ENCODE results near the gene KRTAP5-2. TPM values are rescaled to one million over a fixed set of nuclear protein-coding genes. Genes with fewer than 3 reads are reported as not detected.
"Not testable (repeated sequence)": the region's sequence is repeated elsewhere in the genome, so short reads cannot be mapped to it uniquely, and the experiment has no call there.

Gene KRTAP5-2
- total RNA-seq, 2 donors from 2014 or later, result not detected

DNA sequence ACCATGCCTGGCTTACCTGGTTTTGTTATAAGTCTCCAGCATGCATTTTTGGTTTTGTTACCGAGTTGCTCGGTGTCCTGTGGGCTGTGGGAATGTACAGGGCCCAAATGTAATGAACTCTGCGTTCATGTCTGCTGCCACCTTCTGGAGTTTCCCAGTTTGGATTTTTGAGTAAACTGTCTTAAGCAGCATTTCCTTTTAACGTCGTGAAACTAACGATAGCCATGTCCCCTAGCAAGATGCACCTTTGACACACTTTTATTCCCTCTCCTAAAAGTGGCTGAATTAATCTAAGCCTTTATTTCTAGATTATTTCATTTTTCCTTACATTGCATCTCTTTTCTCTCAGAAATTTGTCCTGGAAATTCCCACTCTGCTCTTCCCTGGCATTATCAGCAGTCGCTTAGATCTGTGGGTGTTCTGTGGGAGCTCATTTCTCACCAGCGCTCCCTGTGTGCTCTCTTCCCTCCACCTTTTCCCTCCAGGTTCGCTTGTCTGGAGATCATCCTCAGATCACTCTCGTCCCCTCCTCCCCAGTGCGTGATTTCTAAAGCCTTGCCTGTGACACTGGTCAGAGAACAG, 2.0 kb downstream of the KRTAP5-2 start:
- H3K36me3 ChIP-seq (ENCODE audit: control insufficient read depth, insufficient read depth, low read length); H3K27ac ChIP-seq (ENCODE audit: low read depth, low read length); H3K36me3 Mint-ChIP-seq (ENCODE audit: low read depth); H3K4me1 Mint-ChIP-seq; H3K4me3 ChIP-seq (ENCODE audit: low read length); DNase-seq; H3K9me3 ChIP-seq (ENCODE audit: control insufficient read depth, low read length); H3K4me3 Mint-ChIP-seq; H3K27ac Mint-ChIP-seq; H3K9me3 Mint-ChIP-seq; H3K4me1 ChIP-seq (ENCODE audit: control insufficient read depth, insufficient read depth, low read length); H3K9ac ChIP-seq (ENCODE audit: extremely low read depth, low read length, poor library complexity, severe bottlenecking); H3K27me3 ChIP-seq (ENCODE audit: control insufficient read depth, insufficient read depth, low read length, poor library complexity, severe bottlenecking): not testable (repeated sequence)
- peaks cover 39% of the 10 kb centered on the region for H3K27me3 Mint-ChIP-seq (ENCODE audit: insufficient read depth)
- 57 to 80% methylated on average over 9 to 11 of the region's 11 CpGs for WGBS, 2 experiments (ENCODE audit: insufficient coverage in 1 of 2, insufficient read length in 1 of 2)

DNA sequence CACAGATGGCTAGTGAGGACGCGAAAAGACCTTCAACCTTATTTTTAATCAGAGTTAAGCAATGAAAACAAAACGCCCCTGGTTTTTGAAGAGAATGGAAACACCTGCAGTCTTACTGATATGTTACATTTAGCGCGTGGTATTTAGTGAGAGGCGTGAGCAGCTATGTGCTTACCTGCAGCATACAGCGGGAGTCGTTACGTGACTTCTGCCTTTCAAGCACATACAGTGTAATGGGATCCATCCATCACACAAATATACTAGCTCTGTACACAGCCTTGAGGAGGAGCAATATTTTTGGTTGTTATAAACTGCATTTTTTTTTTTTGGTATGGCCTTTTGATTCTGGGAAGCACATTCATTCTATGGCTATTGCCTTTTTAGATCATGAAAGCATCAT, 5.5 kb downstream of the KRTAP5-2 start:
- H3K4me1 Mint-ChIP-seq, result peaks cover 9% of the 10 kb centered on the region

DNA sequence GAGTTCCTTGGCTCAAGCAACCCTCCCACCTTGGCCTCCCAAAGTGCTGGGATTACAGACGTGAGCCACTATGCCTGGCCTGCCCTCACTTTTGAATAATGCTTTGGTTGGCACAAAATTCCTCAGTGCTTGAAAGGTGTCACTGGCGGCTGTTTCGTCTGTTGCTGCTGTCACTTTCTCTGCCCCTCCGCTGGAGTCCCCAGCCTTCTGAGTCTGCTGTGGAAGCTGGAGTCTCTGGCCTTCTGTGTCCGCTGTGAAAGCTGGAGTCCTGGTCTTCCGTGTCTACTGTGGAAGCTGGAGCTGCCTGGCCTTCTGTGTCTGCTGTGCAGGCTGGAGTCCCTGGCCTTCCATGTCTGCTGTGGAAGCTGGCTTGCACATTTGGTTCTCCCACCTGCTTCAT, 8.1 kb downstream of the KRTAP5-2 start:
- no peaks in the 10 kb centered on the region for H3K9me3 Mint-ChIP-seq
- H3K4me3 Mint-ChIP-seq, result no peak overlapping the region
- Histone ChIP-seq H3K36me3 (ENCODE audit: control insufficient read depth, insufficient read depth, low read length) (no peaks in the 10 kb centered on the region), H3K4me3 (ENCODE audit: low read length) (no peak overlapping the region), H3K4me1 (ENCODE audit: control insufficient read depth, insufficient read depth, low read length) (no peaks in the 10 kb centered on the region), H3K27me3 (ENCODE audit: control insufficient read depth, insufficient read depth, low read length, poor library complexity, severe bottlenecking) (no peaks in the 10 kb centered on the region), H3K27ac (ENCODE audit: low read depth, low read length) (no peak overlapping the region), H3K9me3 (ENCODE audit: control insufficient read depth, low read length) (no peaks in the 10 kb centered on the region), H3K9ac (ENCODE audit: extremely low read depth, low read length, poor library complexity, severe bottlenecking) (no peak overlapping the region)
- no peaks in the 10 kb centered on the region for H3K4me1 Mint-ChIP-seq
- no peak overlapping the region for H3K27ac Mint-ChIP-seq
- peaks cover 19% of the 10 kb centered on the region for H3K27me3 Mint-ChIP-seq (ENCODE audit: insufficient read depth)
- 84 to 88% methylated on average over 6 of the region's 6 CpGs for WGBS, 2 experiments (ENCODE audit: insufficient coverage in 1 of 2, insufficient read length in 1 of 2)
- H3K36me3 Mint-ChIP-seq (ENCODE audit: low read depth), result no peaks in the 10 kb centered on the region
- DNase-seq, result no peak
- TF ChIP-seq, protein P1, sequence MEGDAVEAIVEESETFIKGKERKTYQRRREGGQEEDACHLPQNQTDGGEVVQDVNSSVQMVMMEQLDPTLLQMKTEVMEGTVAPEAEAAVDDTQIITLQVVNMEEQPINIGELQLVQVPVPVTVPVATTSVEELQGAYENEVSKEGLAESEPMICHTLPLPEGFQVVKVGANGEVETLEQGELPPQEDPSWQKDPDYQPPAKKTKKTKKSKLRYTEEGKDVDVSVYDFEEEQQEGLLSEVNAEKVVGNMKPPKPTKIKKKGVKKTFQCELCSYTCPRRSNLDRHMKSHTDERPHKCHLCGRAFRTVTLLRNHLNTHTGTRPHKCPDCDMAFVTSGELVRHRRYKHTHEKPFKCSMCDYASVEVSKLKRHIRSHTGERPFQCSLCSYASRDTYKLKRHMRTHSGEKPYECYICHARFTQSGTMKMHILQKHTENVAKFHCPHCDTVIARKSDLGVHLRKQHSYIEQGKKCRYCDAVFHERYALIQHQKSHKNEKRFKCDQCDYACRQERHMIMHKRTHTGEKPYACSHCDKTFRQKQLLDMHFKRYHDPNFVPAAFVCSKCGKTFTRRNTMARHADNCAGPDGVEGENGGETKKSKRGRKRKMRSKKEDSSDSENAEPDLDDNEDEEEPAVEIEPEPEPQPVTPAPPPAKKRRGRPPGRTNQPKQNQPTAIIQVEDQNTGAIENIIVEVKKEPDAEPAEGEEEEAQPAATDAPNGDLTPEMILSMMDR (conservative IDR thresholded peaks at IDR 0.05), result no peak

More for the DNA sequence above, 5.5 kb downstream of the KRTAP5-2 start:
- Mint-ChIP-seq H3K4me3 (no peak overlapping the region), H3K27me3 (ENCODE audit: insufficient read depth) (peaks cover 35% of the 10 kb centered on the region), H3K9me3 (no peaks in the 10 kb centered on the region), H3K27ac (no peak overlapping the region), H3K36me3 (ENCODE audit: low read depth) (no peaks in the 10 kb centered on the region)
- WGBS, 2 experiments (ENCODE audit: insufficient coverage in 1 of 2, insufficient read length in 1 of 2), result 82 to 93% methylated on average over 5 to 9 of the region's 9 CpGs
- TF ChIP-seq, protein P1 (conservative IDR thresholded peaks at IDR 0.05), result no peak
- no peak overlapping the region for H3K9ac ChIP-seq (ENCODE audit: extremely low read depth, low read length, poor library complexity, severe bottlenecking)
- no peaks in the 10 kb centered on the region for H3K36me3 ChIP-seq (ENCODE audit: control insufficient read depth, insufficient read depth, low read length)
- H3K9me3 ChIP-seq (ENCODE audit: control insufficient read depth, low read length), result no peaks in the 10 kb centered on the region
- no peak overlapping the region for H3K4me3 ChIP-seq (ENCODE audit: low read length)
- DNase-seq, result no peak
- no peaks in the 10 kb centered on the region for H3K4me1 ChIP-seq (ENCODE audit: control insufficient read depth, insufficient read depth, low read length)
- no peaks in the 10 kb centered on the region for H3K27me3 ChIP-seq (ENCODE audit: control insufficient read depth, insufficient read depth, low read length, poor library complexity, severe bottlenecking)
- no peak overlapping the region for H3K27ac ChIP-seq (ENCODE audit: low read depth, low read length)

DNA sequence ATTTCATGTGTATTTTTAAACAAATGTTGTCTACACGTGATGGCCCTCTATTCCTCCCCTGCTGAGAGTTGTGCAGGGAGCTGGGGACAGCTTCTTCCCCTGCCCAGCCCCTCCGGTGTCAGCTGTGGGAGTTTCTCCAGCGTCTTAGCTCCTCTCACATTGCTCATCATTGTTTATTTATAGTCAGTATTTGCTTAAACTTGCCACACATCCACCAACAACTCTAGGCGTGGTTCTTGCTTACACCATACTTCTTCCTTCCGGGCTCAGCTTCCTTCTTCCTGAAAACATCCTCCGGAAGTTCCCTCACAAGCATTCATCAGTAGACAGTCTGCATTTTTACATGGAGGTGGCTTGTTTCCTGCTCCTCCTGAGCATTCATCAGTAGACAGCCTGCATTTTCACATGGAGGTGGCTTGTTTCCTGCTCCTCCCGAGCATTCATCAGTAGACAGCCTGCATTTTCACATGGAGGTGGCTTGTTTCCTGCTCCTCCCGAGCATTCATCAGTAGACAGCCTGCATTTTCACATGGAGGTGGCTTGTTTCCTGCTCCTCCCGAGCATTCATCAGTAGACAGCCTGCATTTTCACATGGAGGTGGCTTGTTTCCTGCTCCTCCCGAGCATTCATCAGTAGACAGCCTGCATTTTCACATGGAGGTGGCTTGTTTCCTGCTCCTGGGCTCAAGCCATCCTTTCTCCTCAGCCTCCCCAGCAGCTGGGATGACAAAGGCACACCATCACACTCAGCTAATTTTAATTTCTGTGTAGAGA, 8.7 kb downstream of the KRTAP5-2 start:
- H3K4me1 ChIP-seq (ENCODE audit: control insufficient read depth, insufficient read depth, low read length); H3K36me3 Mint-ChIP-seq (ENCODE audit: low read depth); H3K9me3 ChIP-seq (ENCODE audit: control insufficient read depth, low read length); H3K9me3 Mint-ChIP-seq; DNase-seq; H3K27me3 ChIP-seq (ENCODE audit: control insufficient read depth, insufficient read depth, low read length, poor library complexity, severe bottlenecking); H3K4me1 Mint-ChIP-seq; H3K4me3 ChIP-seq (ENCODE audit: low read length); H3K27ac ChIP-seq (ENCODE audit: low read depth, low read length); H3K4me3 Mint-ChIP-seq; H3K36me3 ChIP-seq (ENCODE audit: control insufficient read depth, insufficient read depth, low read length); H3K27ac Mint-ChIP-seq; H3K9ac ChIP-seq (ENCODE audit: extremely low read depth, low read length, poor library complexity, severe bottlenecking): not testable (repeated sequence)
- peaks cover 19% of the 10 kb centered on the region for H3K27me3 Mint-ChIP-seq (ENCODE audit: insufficient read depth)
- 68 to 75% methylated on average over 5 to 7 of the region's 10 CpGs for WGBS, 2 experiments (ENCODE audit: insufficient coverage in 1 of 2, insufficient read length in 1 of 2)

All from endodermal cell (in vitro differentiated cells).